Stimulated activated CD8-positive, alpha-beta memory T cell treated with anti-CD3 and anti-CD28 coated beads, Interleukin-15, amount 100 ng/mL, for 1 hour (primary cell): ENCODE data around the gene SPAG8.
A peak's percentile ranks its signal among the peaks of the same experiment; 100 is the strongest.

ENCODE experiments used
- DNase-seq: peaks from one replicate; pipeline ENCODE4 v3.0.0-alpha.2; 2020; ENCODE audit warnings: low read depth

The SPAG8 gene, protein sequence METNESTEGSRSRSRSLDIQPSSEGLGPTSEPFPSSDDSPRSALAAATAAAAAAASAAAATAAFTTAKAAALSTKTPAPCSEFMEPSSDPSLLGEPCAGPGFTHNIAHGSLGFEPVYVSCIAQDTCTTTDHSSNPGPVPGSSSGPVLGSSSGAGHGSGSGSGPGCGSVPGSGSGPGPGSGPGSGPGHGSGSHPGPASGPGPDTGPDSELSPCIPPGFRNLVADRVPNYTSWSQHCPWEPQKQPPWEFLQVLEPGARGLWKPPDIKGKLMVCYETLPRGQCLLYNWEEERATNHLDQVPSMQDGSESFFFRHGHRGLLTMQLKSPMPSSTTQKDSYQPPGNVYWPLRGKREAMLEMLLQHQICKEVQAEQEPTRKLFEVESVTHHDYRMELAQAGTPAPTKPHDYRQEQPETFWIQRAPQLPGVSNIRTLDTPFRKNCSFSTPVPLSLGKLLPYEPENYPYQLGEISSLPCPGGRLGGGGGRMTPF

DNA sequence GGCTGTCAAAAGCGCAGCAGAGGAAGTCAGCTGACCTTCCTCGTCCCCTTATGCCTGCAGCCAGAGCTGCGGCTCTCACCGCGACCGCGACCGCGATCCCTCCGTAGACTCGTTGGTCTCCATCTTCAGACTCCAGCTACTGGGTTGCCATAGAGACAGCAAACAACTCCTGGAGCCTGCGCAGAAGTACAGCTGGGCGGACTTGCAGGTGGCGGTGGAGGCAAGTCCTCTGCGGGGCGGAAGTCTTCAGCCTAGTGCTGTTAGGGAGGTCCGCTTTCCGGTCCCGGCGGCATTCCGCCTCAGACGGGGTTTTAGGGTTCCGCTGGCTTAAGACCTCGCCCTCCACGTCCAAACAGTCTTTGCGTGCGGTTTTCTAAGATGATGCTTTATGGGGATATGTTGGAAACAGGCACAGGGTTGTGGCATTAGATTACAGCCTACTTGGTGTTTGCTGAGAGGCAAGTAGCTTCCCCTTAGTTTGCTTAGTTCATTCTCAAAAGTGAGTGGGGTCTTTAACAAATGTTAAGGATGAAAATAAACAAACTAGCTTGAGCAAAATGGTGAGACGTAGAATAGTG is at the start of gene SPAG8:
Gene SPAG8, minus strand, starts transcription at position 238 of the 578 bp plus-strand sequence. Its CDS starts 115 bp downstream, at position 123.
- peak; percentile 84 for DNase-seq

DNA sequence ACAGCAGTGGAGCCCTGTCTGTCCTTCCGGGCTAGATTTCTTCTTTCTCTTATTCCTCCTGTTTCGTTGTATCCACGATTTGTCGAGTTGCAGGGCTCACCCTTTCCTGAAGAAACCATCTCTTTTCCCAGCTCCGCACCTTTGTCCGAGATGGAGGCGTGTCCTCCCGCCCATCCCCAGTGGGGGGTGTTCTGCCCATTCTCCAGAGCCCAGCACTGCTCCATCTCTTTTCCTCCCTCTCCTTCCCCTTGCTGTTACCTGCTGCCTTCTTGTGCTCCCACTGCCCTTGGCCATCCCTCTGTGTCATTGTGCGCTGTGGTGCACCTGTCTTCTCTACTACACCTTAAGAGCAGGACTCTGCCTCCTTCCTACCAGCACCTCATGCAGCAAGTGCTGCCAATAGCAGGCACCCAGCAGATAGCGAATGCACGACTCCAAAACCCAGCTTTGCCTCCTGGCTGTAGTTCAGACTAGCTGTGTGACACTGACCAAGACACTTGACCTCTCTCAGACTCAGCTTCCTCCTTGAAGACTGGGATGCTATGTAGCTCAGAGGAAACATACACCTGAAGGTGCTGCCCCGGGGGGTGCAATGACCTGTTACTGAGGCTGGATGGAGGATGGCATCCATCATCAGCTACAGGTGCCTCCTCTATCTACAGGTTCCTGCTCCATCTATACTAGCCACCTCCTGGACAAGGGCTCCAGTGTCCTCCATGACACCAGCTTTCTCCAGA is 49.3 kb upstream of the SPAG8 start:
- DNase-seq: no peak

DNA sequence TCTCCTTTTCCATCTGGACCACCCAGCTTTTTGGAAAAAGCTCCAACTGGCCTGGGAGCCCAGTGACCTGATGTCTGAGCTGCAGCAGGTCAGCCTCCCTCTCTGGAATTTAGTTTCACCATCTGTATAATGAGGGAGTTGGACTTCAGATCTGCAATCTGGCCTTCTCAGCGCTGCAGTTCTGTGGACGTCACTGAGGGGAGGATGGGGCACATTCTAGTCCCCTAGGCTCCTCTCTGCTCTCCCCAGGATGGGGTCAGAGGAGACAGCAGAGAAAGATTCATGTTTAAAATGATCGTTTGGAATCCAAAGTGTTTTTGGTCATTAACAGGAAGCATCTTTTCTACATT is 47.9 kb upstream of the SPAG8 start:
- no peak for DNase-seq

DNA sequence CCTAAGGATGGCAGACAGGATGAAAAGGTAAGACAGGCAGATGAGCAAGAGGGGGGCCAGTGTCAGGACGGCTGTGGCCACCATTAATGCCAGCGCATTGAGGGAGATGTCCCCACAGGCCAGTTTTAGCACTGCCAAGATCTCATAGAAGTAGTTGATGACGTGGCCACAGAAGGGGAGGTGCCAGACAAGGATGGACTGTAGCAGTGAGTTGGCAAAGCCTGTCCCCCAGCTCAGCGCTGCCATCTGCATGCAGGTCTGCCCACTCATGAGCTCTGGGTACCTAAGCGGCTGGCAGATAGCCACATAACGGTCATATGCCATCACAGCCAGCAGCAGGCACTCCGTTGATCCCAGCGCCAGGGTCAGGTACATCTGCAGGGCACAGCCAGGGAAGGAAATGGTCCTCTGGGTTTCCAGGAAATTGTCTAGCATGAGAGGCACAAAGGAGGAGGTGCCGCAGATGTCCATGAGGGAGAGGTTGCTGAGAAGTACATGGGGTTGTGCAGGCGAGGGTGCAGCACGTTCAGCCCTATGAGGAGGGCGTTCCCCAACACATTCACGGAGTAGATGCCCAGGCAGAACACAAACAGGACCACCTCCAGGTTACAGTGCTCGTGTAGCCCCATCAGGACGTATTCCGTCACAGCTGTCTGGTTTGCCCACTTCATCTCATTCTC is 47.4 kb upstream of the SPAG8 start:
- DNase-seq: no peak

DNA sequence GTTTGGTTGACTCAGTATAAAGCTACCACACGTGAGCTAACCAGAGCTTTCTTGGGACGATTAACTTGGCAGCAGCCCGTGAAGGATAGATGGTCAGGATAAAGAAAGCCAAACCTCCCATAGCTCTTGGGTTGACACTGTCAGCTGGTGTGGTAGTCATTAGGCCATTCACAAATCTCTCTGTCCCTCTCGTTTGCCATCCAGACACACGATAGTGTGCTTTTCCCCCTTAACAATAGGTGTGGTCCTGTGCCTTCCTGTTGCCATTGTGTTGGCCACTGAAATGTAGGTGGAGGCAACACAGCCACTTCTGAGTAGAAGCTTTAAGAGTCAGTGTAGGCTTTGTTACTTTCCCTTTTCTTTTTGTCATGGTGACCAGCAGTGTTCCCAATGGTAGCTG is 46.4 kb upstream of the SPAG8 start:
- DNase-seq: no peak

DNA sequence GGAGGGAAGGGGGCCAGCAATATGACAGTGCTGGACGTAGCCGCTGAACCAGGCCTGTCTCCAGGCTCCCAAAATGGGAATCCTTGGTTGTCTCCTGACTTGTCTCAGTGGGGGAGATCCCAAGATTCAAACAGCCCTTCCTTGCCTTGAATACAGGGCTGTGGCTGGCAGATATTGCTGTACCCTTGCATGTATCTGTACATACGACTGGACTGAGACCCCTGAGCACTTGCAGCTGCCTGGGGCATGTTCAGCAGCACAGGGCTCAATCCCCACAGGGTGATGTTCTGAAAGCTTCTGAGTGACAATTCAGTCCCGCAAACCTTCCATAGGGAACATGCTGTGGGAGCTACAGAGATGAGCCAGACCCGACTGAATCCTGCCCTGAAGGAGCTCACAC is 44.8 kb upstream of the SPAG8 start:
- DNase-seq: no peak

DNA sequence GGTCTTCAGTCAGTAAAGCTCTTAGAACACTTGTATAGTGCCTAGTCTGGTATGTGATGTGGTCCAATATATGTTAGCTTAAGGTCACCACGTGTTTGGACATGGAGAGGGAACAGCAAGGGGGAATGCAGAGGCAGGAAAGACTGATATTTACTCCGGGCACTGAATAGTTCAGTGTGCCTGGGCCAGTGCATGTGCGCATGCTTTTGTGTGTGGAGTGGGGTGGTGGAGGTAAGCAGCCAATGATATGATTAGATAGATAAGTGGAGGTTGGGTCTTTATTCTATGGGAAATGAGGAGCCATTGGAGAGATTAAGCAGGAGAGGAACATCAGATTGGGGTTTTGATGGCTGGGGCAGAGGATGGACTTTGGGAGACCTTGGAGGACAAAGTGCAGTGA is 44.1 kb upstream of the SPAG8 start:
- DNase-seq: no peak

DNA sequence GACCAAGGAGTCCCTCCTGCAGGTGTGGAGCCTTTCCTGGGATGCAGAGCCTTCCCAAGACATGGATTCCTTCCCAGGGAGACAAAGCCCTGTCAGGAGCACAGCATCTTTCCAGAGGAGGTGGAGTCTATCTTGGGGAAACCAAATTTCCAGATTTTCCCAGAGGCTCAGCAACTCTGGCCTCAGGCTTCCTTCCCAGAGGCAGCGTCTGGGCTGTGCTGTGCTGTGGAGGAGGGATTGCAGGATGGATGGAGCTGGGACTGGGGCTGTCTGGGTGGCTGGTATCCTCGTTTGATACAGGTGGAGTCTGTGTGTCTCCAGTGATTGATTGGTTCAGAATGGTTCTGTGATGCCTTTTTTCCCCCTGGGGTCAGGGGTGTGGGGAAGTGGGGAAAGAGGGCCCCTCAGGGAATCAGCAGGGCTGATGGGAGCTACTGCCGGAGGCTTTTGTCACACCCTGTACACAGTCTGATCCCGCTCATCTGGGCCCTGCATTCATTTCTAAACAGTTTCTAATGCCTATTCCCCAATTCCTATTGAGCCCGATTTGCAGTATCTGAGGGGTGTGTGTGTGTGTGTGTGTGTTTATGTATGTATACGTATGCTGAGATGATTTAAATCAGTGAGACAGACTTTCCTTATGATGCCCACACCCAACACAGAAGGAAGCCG is 42.2 kb upstream of the SPAG8 start:
- DNase-seq: no peak

DNA sequence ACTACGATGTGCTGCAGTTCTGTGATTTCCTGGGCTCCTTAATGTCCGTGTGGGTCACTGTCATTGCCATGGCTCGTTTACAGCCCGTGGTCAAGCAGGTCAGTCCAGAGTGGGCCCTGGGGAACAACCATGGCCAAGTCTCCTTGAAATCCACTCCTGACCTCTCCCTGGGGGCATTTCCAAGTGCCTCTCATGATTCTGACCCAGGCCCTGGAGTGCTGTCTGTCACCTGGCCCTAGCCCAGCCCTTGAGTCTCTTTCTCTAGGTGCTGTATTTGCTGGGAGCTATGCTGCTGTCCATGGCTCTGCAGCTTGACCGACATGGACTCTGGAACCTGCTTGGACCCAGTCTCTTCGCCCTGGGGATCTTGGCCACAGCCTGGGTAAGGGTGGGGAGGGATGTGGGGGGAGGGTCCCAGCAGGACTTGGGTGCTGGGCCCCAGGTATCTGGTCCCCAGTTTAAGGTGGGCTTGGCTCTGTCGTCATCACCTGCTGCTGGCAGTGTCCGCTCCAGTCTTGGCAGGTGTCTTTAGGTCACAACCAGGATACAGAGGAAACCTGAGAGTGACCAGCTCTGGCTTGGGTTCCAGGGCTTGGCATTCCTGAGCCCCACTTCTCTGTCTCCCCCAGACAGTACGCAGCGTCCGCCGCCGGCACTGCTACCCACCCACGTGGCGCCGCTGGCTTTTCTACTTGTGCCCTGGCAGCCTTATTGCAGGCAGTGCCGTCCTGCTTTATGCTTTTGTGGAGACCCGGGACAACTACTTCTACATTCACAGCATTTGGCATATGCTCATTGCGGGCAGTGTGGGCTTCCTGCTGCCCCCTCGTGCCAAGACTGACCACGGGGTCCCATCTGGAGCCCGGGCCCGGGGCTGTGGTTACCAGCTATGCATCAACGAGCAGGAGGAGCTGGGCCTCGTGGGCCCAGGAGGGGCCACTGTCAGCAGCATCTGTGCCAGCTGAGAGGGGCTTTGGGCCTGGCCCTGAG is 41.1 kb upstream of the SPAG8 start:
- DNase-seq: no peak

DNA sequence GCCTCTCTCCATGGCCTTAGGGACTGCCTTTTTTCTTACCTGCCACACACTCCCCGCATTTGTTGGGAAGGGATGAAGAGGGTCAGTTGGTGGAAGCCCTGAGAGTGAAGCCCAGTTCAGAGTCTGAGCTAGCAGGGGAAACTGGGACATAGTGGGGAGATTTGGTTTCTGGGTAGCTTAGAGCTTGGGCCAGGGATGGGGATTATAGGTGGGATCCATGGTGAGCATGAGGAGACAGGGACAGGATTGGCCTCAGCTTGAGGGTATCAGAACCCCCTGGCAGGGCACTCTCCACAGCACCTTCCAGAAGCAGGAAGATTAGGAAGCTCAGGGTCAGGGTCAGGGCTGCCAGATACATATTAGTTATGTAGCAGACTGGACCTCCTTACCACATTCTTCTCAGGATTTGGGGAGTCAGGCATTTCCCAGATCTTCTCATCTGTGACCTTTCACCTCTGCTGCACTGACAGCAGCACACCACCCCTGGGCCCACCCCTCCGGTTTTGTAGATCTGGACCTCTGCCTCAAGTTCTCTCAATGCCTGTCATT is 40.3 kb upstream of the SPAG8 start:
- no peak for DNase-seq

DNA sequence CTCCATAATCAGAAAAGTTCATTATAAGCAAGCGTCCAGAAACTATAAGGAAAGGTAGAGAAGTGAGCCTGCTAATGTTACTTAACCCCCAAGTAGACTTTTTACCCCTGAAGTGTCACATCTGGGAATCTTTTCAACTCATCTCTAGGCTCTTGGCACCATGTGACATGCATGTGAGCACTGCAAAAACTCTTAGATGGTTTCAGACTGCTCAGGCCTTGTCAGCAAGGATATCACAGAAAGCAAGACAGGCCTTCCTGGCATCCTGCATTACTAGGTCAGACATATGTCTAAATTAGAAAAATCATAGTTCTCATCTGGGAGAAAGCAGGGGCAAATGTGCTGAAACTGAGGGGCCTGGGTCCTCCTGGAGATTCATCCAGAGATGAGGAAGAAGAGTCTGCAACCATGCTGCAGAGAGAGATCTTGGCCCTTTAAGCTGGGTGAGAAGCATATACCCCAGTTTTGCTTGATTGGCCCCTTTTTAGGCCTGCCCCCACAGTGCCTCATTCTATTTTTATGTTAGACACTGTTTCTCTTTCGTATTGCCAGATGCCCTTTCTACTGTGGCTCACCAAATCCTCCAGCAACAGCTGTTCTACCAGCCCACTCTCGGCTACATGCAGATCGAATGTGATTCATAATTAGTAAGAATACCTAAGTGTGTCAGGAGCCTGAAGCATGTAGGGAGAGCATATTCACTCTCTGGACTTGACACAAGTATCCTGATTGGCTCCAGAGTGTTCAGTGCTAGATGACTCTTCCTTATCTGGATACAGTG is 35.9 kb upstream of the SPAG8 start:
- DNase-seq: no peak

DNA sequence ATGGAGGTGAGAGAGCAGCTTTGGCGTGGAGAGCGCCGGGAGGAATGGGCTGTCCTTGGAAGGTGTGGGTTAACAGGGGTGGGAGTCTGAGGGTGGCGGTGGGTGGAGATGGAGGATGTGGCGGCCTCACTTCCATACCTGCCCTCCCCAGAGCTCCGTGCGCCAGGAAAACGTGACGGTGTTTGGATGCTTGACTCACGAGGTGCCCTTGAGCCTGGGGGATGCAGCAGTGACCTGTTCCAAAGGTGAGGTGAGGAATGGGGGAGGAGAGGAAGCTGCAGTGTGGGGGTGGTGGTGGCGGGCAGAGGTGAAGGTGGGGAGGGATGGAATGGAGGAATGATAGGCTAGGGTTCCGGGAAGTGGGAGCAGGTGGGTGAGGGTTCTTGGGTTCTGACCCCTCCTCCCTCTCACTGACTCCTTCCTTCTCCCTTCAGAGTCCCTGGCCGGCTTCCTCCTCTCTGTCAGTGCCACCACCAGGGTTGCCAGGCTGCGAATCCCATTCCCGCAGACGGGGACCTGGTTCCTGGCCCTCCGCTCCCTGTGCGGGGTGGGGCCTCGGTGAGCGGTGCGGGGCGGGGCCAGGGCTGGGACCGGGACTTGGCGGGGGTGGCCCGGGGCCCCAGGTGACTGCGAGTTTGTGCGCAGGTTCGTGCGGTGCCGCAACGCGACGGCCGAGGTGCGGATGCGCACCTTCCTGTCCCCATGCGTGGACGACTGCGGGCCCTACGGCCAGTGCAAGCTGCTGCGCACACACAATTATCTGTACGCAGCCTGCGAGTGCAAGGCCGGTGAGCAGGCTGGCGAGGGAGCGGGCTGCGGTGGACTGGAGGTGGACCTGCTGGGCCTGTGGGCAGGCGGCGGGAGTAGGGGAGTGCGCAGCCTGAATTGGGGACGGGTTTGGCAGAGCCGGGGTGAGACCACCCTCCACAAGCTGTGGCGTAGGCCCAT is 34.0 kb upstream of the SPAG8 start:
- DNase-seq: no peak

DNA sequence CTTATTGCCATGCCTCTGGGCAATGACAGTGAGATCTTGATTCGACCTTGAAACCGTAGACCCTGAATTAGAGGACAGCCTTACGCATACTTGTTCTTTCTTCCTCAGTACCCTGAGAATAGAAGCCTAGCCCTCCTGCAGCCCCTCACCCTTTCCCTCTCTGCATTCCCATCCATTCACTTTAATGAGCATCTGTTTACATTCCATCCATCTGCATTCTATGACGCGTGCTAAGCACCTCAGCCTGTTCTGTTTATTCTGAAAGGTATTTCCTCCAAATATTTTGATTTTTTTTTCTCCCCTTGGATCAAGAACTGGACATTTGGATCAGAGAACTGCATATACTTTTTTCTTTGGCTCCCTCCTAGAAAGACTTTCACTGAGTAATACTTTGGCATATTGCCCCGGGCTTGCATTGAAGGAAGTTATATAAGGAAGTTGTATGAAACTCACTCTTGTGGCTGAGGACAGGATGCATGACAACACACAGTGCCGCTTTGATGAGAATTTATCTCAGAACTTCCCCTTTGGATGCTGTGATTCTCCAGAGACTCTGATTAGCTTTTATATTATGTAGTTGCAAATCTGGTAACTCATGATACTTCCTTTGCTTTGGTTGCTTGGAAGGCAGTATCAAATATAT is 32.7 kb upstream of the SPAG8 start:
- no peak for DNase-seq

DNA sequence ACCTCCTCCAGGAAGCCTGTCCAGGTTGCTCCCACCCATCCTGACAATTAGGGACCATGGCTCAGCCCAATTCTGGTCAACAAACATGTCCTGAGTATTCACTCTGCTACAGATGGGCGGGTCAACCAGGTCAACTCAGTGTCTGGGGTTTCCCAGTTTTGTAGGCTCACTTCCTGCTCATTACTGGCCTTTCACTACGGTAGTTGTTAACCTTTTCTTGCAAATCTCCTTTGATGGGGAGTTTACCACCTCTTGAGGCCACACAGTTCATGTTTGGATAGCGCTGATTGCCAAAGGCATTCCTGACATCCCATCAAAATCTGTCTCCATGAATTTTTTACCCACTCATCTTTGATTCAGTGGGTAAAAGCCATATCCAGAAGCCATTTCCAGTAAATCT is 30.7 kb upstream of the SPAG8 start:
- no peak for DNase-seq

DNA sequence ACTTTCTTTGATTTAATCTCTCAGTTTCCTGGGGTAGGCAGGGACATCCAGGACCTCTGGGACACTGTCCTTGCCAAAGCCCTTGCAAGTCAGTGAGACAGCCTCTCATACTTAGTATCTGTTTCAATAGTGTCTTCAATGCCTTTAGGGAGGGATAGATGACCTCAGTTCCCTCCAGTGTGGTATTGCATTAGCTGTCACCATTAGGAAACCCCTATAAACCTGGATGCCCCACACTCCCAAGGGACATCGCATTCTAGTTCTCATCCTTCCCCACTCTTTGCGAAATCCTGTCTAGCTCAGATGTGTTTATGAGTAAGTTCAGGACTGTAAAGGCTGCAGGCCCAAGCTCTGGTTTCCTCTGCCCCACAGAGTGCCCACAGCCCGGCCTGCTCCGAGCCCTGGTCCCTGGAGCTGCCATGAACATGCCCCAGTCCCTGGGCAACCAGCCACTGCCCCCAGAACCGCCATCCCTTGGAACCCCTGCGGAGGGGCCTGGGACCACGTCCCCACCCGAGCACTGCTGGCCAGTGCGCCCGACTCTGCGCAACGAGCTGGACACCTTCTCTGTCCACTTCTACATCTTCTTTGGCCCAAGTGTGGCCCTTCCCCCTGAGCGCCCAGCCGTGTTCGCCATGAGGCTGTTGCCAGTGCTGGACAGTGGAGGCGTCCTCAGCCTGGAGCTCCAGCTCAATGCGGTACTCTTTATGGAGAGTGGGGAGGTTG is 30.1 kb upstream of the SPAG8 start:
- no peak for DNase-seq

DNA sequence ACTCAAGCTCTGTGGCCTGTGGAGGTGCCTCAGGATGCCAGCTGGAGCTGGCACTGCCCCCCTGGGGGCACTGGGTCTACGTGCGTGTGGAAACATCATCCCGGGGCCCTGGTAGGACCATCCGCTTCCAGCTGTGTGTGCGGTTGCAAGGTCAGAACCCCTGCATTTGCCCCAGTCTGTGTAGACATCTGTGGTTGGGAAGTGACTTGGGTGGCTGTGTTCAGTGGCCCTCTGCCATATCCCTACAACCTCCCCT is 29.5 kb upstream of the SPAG8 start:
- no peak for DNase-seq

DNA sequence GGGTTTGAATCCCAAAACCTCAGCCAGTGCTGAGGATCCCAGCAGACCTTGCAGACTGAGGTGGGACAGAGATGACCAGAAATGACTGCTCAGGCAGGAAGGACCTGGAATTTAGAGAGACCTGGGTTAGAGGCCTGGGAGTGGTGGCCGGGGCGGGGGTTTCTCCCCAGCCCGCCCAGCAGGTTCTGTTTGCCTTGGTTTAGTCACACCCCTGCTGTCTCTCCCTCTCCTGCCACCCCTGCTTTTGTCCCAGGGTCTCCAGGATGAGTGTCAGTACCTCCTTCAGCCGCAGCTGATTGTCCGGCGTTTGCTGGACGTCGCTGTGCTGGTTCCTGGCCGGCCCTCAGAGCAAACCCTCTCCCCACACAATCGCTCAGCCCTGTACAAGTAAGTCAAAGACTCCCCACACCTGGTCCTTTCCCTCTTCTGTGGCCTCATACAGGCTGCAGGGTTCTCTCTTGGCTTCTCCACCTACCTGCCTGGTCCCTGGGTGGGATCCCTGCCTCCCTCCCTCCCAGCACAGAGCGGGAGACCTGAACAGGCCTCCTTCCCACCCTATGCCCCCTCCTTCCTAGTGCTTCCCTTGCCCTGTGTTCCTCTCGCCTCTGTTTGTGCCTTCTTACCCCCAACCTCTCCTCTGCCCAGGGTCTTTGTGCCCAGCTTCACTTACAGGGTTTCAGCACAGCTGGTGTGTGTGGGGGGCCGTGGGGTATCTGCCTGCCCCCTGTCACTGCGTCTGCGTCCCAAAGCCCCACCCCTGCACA is 29.0 kb upstream of the SPAG8 start:
- DNase-seq: no peak
